Measurements from ENCODE around the gene FER. TPM values are rescaled to one million over a fixed set of nuclear protein-coding genes. Genes with fewer than 3 reads are reported as not detected.

Gene FER
- total RNA-seq, 2 donors from 2014 or later = 10.8 to 15.7 TPM

DNA sequence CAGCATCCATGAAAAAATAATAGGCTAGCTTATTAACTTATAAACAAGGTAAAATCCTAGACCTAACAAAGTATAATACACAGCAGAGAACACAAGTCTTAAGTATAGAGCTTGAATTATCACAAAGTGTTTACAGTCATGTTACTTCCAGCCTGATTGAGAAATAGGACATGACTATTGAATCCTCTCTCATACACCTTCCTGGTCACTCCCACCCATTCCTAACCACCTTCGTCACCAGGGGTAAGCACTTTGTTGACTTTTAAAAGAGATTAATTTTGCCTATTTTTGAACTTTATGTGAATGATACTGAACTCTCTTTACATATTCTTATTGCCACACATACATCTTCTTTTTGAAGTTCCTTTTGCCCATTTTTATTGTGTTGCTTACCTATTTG lies 336.2 kb downstream of the FER start:
- intact Hi-C loops (cut with DNase I) = no loop called here
- Histone ChIP-seq H3K36me3 (no peaks in the 10 kb centered on the region), H3K27me3 (no peaks in the 10 kb centered on the region), H3K4me1 (no peaks in the 10 kb centered on the region), H3K4me3 (no peak overlapping the region), H3K9me3 (no peaks in the 10 kb centered on the region), H3K27ac (no peak overlapping the region), H3K9ac (ENCODE audit: low read depth in 2 of 2, low read length in 2 of 2) (no peak overlapping the region)
- DNase-seq = no peak
- TF ChIP-seq, protein P1, sequence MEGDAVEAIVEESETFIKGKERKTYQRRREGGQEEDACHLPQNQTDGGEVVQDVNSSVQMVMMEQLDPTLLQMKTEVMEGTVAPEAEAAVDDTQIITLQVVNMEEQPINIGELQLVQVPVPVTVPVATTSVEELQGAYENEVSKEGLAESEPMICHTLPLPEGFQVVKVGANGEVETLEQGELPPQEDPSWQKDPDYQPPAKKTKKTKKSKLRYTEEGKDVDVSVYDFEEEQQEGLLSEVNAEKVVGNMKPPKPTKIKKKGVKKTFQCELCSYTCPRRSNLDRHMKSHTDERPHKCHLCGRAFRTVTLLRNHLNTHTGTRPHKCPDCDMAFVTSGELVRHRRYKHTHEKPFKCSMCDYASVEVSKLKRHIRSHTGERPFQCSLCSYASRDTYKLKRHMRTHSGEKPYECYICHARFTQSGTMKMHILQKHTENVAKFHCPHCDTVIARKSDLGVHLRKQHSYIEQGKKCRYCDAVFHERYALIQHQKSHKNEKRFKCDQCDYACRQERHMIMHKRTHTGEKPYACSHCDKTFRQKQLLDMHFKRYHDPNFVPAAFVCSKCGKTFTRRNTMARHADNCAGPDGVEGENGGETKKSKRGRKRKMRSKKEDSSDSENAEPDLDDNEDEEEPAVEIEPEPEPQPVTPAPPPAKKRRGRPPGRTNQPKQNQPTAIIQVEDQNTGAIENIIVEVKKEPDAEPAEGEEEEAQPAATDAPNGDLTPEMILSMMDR (IDR thresholded peaks at IDR 0.05) = no peak

DNA sequence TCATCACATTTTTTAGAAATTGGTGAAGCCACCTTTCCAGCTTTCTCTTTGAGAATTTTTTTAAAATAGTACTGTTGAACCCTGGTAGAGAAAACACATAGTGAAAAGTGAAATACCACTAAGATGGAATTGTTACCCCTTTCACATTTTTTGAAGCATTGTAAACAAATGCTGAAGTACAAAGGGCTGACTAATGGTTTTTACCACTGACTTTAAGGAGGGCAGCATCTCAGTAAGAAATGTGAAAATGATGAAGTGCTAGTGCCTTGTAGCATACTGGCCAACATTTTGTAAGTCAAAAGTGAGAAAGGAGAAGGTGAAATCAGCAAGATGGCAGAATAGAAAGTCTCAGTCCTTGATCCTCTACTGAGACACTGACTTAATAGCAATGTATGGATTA lies 341.5 kb downstream of the FER start:
- Histone ChIP-seq H3K9me3 (no peaks in the 10 kb centered on the region), H3K27ac (no peak overlapping the region), H3K4me1 (no peaks in the 10 kb centered on the region), H3K4me3 (no peak overlapping the region), H3K9ac (ENCODE audit: low read depth in 2 of 2, low read length in 2 of 2) (no peak overlapping the region), H3K36me3 (no peaks in the 10 kb centered on the region), H3K27me3 (no peaks in the 10 kb centered on the region)
- intact Hi-C loops (cut with DNase I) = no loop called here
- no peak for DNase-seq
- TF ChIP-seq, protein P1 (IDR thresholded peaks at IDR 0.05) = no peak

DNA sequence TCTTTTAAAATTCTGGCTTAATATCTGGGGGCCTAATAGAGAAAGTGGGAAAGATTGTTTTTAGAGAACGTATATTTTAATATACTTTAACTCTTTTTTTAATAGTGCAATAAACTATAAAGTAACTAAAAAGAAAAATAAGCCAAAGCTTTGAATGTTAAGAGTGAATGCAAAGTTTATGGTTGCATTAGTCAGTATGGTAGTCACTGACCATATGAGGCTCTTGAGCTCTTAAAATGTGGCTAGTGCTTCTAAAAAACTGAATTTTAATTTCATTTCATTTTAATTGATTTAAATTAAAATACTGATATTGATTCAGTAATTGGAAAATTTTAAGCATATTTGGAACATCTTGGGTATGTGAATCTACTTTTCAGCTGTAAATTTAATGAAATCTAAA lies 351.4 kb downstream of the FER start:
- no peak overlapping the region for H3K27ac ChIP-seq
- TF ChIP-seq, protein P1 (IDR thresholded peaks at IDR 0.05) = no peak
- DNase-seq = no peak
- H3K9me3 ChIP-seq = no peaks in the 10 kb centered on the region
- no peaks in the 10 kb centered on the region for H3K4me1 ChIP-seq
- H3K4me3 ChIP-seq = no peak overlapping the region
- H3K36me3 ChIP-seq = no peaks in the 10 kb centered on the region
- no peaks in the 10 kb centered on the region for H3K27me3 ChIP-seq
- no peak overlapping the region for H3K9ac ChIP-seq (ENCODE audit: low read depth in 2 of 2, low read length in 2 of 2)
- intact Hi-C loops (cut with DNase I) = no loop called here

DNA sequence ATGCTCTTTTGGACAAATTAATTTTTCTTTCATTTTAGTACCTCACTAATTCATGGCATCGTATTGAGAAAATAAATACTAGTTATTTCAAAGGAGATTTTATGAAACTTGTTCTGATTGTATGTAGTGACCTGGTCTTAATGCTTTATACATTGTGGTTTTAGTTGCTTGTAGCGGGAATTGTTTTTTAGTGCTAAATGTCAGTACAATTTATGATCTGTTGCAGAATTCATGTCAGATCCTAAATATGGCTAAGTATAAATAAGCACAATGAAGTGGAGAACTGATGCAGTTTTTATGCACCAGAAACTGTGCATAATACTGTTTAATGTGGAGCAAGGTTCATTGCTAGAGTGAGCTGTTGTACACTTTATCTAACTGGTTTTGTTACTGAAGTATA lies 353.3 kb downstream of the FER start:
- Histone ChIP-seq H3K4me1 (no peaks in the 10 kb centered on the region), H3K27me3 (no peaks in the 10 kb centered on the region), H3K27ac (no peak overlapping the region), H3K4me3 (no peak overlapping the region), H3K36me3 (no peaks in the 10 kb centered on the region), H3K9me3 (no peaks in the 10 kb centered on the region), H3K9ac (ENCODE audit: low read depth in 2 of 2, low read length in 2 of 2) (no peak overlapping the region)
- no peak for DNase-seq
- TF ChIP-seq, protein P1 (IDR thresholded peaks at IDR 0.05) = no peak
- intact Hi-C loops (cut with DNase I) = no loop called here

DNA sequence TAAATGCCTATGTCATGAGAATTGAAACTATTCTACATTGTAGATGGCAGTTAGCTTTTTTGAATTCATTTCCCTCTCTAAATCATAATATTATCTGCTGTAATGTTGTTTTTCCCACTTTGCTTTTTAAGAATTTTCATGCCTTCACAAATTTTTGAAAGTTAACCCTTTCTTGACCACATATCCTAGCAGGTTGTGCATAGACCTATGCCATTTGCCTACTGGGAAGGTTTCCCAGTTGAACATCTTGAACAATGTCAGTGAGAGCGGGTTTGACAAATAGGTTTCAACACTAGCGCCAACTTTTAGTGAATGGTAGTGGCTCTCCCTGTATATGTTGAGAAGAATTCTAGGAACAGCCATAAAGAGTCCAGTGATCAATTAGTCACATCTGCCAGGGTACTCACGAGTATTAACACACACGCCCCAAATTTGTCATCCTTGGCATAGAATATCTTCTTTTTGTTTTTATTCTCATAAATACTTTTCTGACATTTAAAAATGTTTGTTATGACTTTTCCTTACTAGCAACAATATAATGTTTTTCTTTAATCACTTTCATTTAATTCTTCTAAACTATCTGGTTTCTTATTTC lies 354.5 kb downstream of the FER start:
- H3K27ac ChIP-seq = no peak overlapping the region
- no peaks in the 10 kb centered on the region for H3K4me1 ChIP-seq
- no peak overlapping the region for H3K4me3 ChIP-seq
- H3K36me3 ChIP-seq = no peaks in the 10 kb centered on the region
- H3K9me3 ChIP-seq = no peaks in the 10 kb centered on the region
- TF ChIP-seq, protein P1 (IDR thresholded peaks at IDR 0.05) = no peak
- DNase-seq = no peak
- intact Hi-C loops (cut with DNase I) = no loop called here
- H3K9ac ChIP-seq (ENCODE audit: low read depth in 2 of 2, low read length in 2 of 2) = no peak overlapping the region
- no peaks in the 10 kb centered on the region for H3K27me3 ChIP-seq

Data from colonic mucosa (tissue), 4 donors.